Chondrocyte (in vitro differentiated cells): Measurements from ENCODE around the gene CEP72. TPM values are rescaled to one million over a fixed set of nuclear protein-coding genes. Genes with fewer than 3 reads are reported as not detected.

Source experiments
- DNase-seq: peaks from one replicate; pipeline ENCODE4 v3.0.0; 2021; ENCODE audit warnings: mixed read lengths, low spot score
- H3K27ac Mint-ChIP-seq: one replicate; pipeline ENCODE4 v1.8.0; 2021; ENCODE audit warnings: mild to moderate bottlenecking, moderate library complexity, mixed read lengths; ENCODE audit not compliant: unreplicated experiment
- H3K27me3 Mint-ChIP-seq: 2 replicates; pipeline ENCODE4 v1.8.0; 2021; ENCODE audit warnings: low read depth, mixed read lengths
- H3K36me3 Mint-ChIP-seq: 2 replicates; pipeline ENCODE4 v1.8.0; 2021; ENCODE audit warnings: low read depth, mixed read lengths
- H3K4me1 Mint-ChIP-seq: 2 replicates; pipeline ENCODE4 v1.8.0; 2021; ENCODE audit warnings: low read depth, mild to moderate bottlenecking, mixed read lengths
- H3K4me3 Mint-ChIP-seq: one replicate; pipeline ENCODE4 v1.8.0; 2021; ENCODE audit warnings: mild to moderate bottlenecking, moderate library complexity, mixed read lengths; ENCODE audit not compliant: unreplicated experiment
- H3K9me3 Mint-ChIP-seq: 2 replicates; pipeline ENCODE4 v1.8.0; 2021; ENCODE audit warnings: low read depth, mixed read lengths
- total RNA-seq: library from RNA; stranded (reverse); gene quantifications from 3 replicates; pipeline ENCODE4 v1.2.1, GENCODE V29; 2021
- TF ChIP-seq, protein P1 (sequence below): fragments of 200-600 bp; sonication (generic); IDR thresholded peaks from 2 replicates; pipeline ENCODE4 v1.5.0; 2021; ENCODE audit warnings: antibody characterized with exemption, mild to moderate bottlenecking, moderate library complexity

The CEP72 gene
- total RNA-seq, 1 donor from 2014 or later: 3.3 TPM

DNA sequence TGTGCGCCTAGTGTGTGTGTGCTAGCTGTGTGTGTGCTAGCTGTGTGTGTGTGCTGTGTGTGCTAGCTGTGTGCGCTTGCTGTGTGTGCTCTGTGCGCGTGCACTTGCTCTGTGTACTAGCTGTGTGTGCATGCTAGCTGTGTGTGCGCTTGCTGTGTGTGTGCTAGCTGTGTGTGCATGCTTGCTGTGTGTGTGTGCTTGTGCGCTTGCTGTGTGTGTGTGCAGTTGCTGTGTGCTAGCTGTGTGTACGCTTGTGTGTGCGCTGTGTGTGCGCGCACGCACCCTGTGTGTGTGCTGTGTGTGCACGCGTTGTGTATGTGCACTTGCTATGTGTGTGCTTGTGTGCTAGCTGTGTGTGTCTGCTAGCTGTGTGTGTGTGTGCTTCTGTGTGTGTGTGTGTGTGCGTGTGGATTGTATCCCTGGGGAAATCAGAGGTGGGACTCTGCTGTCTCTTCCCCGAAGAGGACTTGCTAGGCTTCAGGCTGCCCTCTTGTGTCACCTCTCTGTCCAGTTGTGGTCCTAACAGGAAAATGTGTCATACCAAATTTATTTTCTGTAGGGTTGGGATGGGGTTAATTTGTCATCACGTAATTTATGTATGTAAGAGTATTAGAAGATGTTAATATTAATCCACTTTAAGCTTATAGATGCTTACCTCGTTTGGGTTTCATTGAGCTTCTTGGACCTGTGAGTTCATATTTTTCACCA, 42.1 kb downstream of the CEP72 start:
- TF ChIP-seq, protein P1, sequence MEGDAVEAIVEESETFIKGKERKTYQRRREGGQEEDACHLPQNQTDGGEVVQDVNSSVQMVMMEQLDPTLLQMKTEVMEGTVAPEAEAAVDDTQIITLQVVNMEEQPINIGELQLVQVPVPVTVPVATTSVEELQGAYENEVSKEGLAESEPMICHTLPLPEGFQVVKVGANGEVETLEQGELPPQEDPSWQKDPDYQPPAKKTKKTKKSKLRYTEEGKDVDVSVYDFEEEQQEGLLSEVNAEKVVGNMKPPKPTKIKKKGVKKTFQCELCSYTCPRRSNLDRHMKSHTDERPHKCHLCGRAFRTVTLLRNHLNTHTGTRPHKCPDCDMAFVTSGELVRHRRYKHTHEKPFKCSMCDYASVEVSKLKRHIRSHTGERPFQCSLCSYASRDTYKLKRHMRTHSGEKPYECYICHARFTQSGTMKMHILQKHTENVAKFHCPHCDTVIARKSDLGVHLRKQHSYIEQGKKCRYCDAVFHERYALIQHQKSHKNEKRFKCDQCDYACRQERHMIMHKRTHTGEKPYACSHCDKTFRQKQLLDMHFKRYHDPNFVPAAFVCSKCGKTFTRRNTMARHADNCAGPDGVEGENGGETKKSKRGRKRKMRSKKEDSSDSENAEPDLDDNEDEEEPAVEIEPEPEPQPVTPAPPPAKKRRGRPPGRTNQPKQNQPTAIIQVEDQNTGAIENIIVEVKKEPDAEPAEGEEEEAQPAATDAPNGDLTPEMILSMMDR: no peak
- Mint-ChIP-seq H3K4me3 (no peak overlapping the region), H3K27ac (no peak overlapping the region), H3K36me3 (peaks cover 10% of the 10 kb centered on the region), H3K9me3 (peaks cover 8% of the 10 kb centered on the region), H3K4me1 (no peaks in the 10 kb centered on the region), H3K27me3 (no peaks in the 10 kb centered on the region)
- DNase-seq: peak; percentile 30

DNA sequence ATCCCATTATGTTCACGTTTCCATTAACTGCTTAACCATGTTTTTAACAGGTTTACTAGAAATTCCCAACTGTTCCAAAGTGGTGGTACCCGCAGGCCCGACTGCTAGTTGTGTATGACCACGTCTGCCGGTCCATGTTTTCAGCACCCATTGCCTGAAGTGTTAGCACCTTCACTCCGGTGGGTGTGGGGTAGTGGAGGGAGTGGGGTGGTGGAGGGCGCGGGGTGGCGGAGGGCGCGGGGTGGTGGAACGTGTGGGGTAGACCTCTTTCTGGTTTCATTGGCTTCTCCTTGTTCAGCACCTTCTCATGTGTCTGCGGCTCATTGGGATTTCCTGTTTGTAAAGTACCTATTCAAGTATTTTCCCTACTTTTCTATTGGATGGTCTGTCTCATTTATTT, 43.3 kb downstream of the CEP72 start:
- Mint-ChIP-seq H3K4me3 (no peak overlapping the region), H3K27ac (no peak overlapping the region), H3K4me1 (no peaks in the 10 kb centered on the region), H3K27me3 (no peaks in the 10 kb centered on the region), H3K36me3 (peaks cover 11% of the 10 kb centered on the region), H3K9me3 (peaks cover 8% of the 10 kb centered on the region)
- peak; percentile 30 for DNase-seq
- TF ChIP-seq, protein P1: no peak

DNA sequence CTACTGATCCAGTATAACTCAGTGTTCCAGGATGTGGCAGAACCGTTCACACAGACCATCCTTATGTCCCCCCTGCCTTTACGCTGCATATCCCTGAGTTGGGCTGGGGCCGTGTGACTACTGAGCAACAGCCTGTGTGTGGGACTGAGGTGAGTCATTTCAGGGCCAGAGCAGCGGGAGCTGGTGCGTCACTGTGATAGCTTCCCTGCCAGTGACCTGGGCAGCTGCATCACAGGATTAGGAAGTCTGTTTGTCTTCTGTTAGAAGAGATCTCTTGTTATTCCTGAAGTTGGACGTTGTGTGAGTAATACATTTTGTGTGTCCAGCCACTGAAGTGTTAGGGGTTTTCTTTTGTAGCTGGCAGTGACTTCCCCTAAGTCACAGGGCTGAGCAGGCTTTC, 45.4 kb downstream of the CEP72 start:
- Mint-ChIP-seq H3K4me3 (no peak overlapping the region), H3K36me3 (peaks cover 18% of the 10 kb centered on the region), H3K27me3 (no peaks in the 10 kb centered on the region), H3K9me3 (peaks cover 8% of the 10 kb centered on the region), H3K27ac (peak overlapping the region; percentile 17), H3K4me1 (no peaks in the 10 kb centered on the region)
- TF ChIP-seq, protein P1: no peak
- DNase-seq: no peak

DNA sequence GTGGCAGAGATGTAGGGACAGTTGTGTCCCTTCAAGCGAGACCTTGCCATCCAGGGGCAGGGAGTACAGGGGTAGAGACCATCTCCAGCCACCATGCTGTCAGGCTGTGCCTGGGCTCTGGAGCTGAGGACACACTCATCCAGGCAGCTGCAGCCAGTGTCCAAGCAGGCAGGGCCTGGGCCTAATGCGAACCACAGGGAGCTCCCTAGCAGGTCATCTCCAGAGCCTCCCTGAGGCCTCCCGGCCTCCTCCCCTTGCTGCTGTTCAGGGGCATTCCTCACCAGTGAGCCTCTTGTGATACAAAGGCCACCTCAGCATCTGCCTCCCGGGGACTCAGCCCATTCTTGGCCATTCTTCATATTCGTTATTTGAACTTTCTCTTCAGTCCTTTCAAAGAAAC, 46.0 kb downstream of the CEP72 start:
- Mint-ChIP-seq H3K4me1 (no peaks in the 10 kb centered on the region), H3K27me3 (no peaks in the 10 kb centered on the region), H3K36me3 (peaks cover 18% of the 10 kb centered on the region), H3K27ac (no peak overlapping the region), H3K9me3 (peaks cover 8% of the 10 kb centered on the region), H3K4me3 (no peak overlapping the region)
- TF ChIP-seq, protein P1: no peak
- peak; percentile 62 for DNase-seq

DNA sequence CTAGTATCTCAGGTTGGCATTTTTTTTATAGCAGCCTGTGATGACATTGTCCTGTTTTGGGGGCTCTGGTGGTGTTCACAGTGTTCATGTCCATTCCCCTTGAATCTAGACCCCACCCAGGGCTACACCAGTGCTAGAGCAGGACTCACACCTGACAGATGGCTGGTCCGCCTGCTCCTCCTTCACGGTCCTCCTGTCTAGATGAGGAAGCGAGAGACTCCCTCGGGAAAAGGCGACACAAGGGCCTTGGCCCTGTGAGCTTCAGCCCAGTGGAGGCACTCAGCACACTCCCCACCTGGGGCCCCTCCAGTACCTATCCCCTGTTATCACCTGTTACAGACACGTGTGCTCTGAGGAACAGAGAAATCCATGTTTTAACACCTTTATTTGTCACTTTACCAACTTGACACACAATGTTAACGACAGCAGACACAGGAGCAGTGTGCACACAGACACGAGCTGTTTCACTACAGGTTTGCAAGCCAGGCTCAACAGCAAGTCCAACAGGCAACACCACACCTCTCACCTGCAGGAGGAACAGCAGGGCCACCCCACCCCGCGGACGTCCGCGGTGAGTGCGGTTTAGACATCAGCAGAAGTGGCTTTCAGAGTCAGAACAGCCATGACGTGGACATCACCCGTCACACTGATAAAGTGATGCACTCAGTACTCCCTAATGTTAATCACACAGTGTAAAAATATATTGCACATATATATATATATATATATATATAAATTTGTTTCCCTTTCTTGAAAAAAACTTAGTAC, 47.5 kb downstream of the CEP72 start:
- Mint-ChIP-seq H3K4me1 (no peaks in the 10 kb centered on the region), H3K27me3 (no peaks in the 10 kb centered on the region), H3K36me3 (peaks cover 18% of the 10 kb centered on the region), H3K4me3 (no peak overlapping the region), H3K27ac (no peak overlapping the region), H3K9me3 (peaks cover 8% of the 10 kb centered on the region)
- TF ChIP-seq, protein P1: no peak
- peak; percentile 59 for DNase-seq
